Heart right ventricle (tissue), 16 donors: ENCODE measurements around the gene UQCRFS1. TPM values are rescaled to one million over a fixed set of nuclear protein-coding genes. Genes with fewer than 3 reads are reported as not detected.
A peak's percentile ranks its signal among the peaks of the same experiment; 100 is the strongest.

Source experiments
- ATAC-seq, 8 donors: fragments of 200-7000 bp; cut with Tn5 transposase; one replicate each; pipeline ENCODE4 v1.9.1; 2020; ENCODE audit warnings: mild to moderate bottlenecking in 8 of 8, moderate library complexity in 8 of 8, moderate number of reproducible peaks in 1 of 8
- DNase-seq, 2 donors: peaks; one replicate each; pipeline ENCODE4 v3.0.0-alpha.2; 2020
- H3K27ac ChIP-seq, 10 donors: fragments of 200-600 bp; sonication (generic) in 2 of 10; one replicate each; pipeline versions ENCODE4 v1.5.0 to v1.8.0; 2020 to 2022; ENCODE audit warnings: mild to moderate bottlenecking in 3 of 10
- H3K27me3 ChIP-seq, 7 donors: fragments of 200-600 bp; one replicate each; pipeline ENCODE4 v1.8.0; 2021 to 2022; ENCODE audit warnings: mild to moderate bottlenecking in 2 of 7
- H3K36me3 ChIP-seq, 9 donors: fragments of 200-600 bp; sonication (generic) in 1 of 9; one replicate each; pipeline versions ENCODE4 v1.5.0 to v1.8.0; 2020 to 2022; ENCODE audit warnings: mild to moderate bottlenecking in 2 of 9
- H3K4me1 ChIP-seq, 9 donors: fragments of 200-600 bp; sonication (generic) in 1 of 9; one replicate each; pipeline versions ENCODE4 v1.5.0 to v1.8.0; 2020 to 2022; ENCODE audit warnings: mild to moderate bottlenecking in 4 of 9
- H3K4me3 ChIP-seq, 10 donors: fragments of 200-600 bp; sonication (generic) in 2 of 10; one replicate each; pipeline versions ENCODE4 v1.5.0 to v1.8.0; 2020 to 2022; ENCODE audit warnings: mild to moderate bottlenecking in 7 of 10, moderate library complexity in 2 of 10
- H3K9me3 ChIP-seq, 11 donors: fragments of 200-600 bp in 10 of 11; sonication (generic) in 2 of 11; one replicate each; pipeline versions ENCODE4 v1.5.0 to v1.8.0; 2013 to 2022; ENCODE audit warnings: mild to moderate bottlenecking in 2 of 11, control low read depth in 1 of 11, moderate library complexity in 1 of 11
- whole genome bisulfite sequencing, 2 donors: extraction: QIAGEN DNeasy Blood & Tissue Kit; methylation state at CpG; one replicate each; pipeline ENCODE4 v1.1.7; 2013; ENCODE audit warnings: inconsistent platforms in 1 of 2; 5-methylcytosine and 5-hydroxymethylcytosine counted together
- intact Hi-C, 10 donors: fragments of 100-400 bp; cut with DNase I; formaldehyde crosslinking; loops; one replicate each; pipeline versions ENCODE4 v1.11.1 to v1.14.2; 2022
- polyA plus RNA-seq, 2 donors: library from polyadenylated mRNA; stranded (reverse); fragments of 200-250 nt; gene quantifications; one replicate each; pipeline ENCODE4 v1.2.3, GENCODE V29; 2013
- total RNA-seq, 10 donors: library from RNA; stranded (reverse); fragmentation: NEBNext Ultra II Directional in 3 of 10; extraction: Animal tissue kit (Norgen Biotek cat#: 25700) in 3 of 10; gene quantifications; one replicate each; pipeline versions ENCODE4 v1.2.1 to v1.2.4, GENCODE V29; 2021 to 2023
- TF ChIP-seq, protein P1 (sequence below), 9 donors: fragments of 200-600 bp; sonication (generic) in 2 of 9; IDR thresholded peaks; one replicate each; pipeline versions ENCODE4 v1.5.0 to v1.8.0; 2021 to 2022; ENCODE audit warnings: antibody characterized with exemption in 9 of 9, mild to moderate bottlenecking in 5 of 9, moderate library complexity in 1 of 9
- donor health status: Arrhythmogenic right ventricular cardiomyopathy.
- donor health status: ischemic (EF 13 %, LVEDD 7.1; RV severe dilation, severe dysfunction).
- donor health status: healthy with polysubstance abuse.
- donor health status: DM: no; HTN: yes; CAD: no.
- donor health status: DM: no; HTN: no; CAD: no.
- donor health status: ischemic (EF 25% LVEDD 6.9; RV normal size, moderate dysfunction).
- donor health status: ischemic (EF 25% LVEDD 5.7; RV mildly dilated, moderate dysfunction).
- donor health status: healthy.
- donor health status: DM: yes; HTN: yes; CAD: no.
- donor health status: Ischemic cardiomyopathy.
- donor health status: ischemic (EF 35%, LVEDD 5.7; RV mildly dilated, moderate dysfunction).
- donor health status: nonischemic (EF 11% LVEDD 7.7; RV severe dilation, severe dysfunction).
- donor health status: DM: yes; HTN: yes; CAD: no.
- donor health status: PGD.
- donor health status: ischemic (EF 29% LVEDD 5.4; RV normal size, mild dysfunction).
- donor health status: nonischemic (EF 23%, LVEDD 6.1; RV moderate dilation, normal function).

Gene UQCRFS1
- total and polyA plus RNA-seq, 12 donors, result 18.7 to 200 (median 157) TPM

- Histone ChIP-seq H3K27me3 (no peaks in the 10 kb centered on the region), H3K4me1 (no peaks in the 10 kb centered on the region), H3K4me3 (no peak overlapping the region), H3K9me3 (peaks cover 0 to 7% (median 0%) of the 10 kb centered on the region in 11 donors), H3K36me3 (no peaks in the 10 kb centered on the region), H3K27ac (no peak overlapping the region)
- ATAC-seq (no peak), DNase-seq (no peak)
- TF ChIP-seq, protein P1, sequence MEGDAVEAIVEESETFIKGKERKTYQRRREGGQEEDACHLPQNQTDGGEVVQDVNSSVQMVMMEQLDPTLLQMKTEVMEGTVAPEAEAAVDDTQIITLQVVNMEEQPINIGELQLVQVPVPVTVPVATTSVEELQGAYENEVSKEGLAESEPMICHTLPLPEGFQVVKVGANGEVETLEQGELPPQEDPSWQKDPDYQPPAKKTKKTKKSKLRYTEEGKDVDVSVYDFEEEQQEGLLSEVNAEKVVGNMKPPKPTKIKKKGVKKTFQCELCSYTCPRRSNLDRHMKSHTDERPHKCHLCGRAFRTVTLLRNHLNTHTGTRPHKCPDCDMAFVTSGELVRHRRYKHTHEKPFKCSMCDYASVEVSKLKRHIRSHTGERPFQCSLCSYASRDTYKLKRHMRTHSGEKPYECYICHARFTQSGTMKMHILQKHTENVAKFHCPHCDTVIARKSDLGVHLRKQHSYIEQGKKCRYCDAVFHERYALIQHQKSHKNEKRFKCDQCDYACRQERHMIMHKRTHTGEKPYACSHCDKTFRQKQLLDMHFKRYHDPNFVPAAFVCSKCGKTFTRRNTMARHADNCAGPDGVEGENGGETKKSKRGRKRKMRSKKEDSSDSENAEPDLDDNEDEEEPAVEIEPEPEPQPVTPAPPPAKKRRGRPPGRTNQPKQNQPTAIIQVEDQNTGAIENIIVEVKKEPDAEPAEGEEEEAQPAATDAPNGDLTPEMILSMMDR (IDR thresholded peaks at IDR 0.05), result no peak
- intact Hi-C loops, result no loop called here
- 28 to 37% methylated on average over 2 of the region's 2 CpGs for WGBS, 2 donors
Observed at GRCh38 chr19:29194658-29195057, 18.3 kb downstream of the UQCRFS1 start.

DNA sequence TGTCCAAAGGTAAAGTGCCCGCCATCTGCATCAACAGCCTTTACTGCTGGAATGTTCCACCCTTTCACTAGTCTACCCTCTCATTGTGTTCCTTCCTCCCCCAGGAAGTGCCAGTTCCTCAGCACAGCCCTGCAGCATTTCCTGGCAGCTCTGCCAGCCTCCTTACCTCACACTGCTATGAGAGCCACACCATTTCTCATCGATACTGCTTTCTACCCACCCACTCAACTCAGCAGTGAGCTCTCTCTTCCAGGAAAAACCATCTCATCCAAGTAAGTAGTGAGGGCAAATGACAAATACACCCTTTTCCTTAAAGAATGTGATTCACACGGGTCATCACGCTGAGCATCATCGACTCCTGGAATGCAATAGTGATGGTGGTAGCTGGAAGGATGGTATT, 19.8 kb downstream of the UQCRFS1 start:
- Histone ChIP-seq H3K27me3 (no peaks in the 10 kb centered on the region), H3K9me3 (peaks cover 0 to 6% (median 0%) of the 10 kb centered on the region in 11 donors), H3K4me1 (no peaks in the 10 kb centered on the region), H3K27ac (no peak overlapping the region), H3K4me3 (no peak overlapping the region), H3K36me3 (no peaks in the 10 kb centered on the region)
- DNase-seq (no peak), ATAC-seq (no peak)
- intact Hi-C loops, result no loop called here
- TF ChIP-seq, protein P1 (IDR thresholded peaks at IDR 0.05), result no peak
- 72 to 79% methylated on average over 5 of the region's 5 CpGs for WGBS, 2 donors

DNA sequence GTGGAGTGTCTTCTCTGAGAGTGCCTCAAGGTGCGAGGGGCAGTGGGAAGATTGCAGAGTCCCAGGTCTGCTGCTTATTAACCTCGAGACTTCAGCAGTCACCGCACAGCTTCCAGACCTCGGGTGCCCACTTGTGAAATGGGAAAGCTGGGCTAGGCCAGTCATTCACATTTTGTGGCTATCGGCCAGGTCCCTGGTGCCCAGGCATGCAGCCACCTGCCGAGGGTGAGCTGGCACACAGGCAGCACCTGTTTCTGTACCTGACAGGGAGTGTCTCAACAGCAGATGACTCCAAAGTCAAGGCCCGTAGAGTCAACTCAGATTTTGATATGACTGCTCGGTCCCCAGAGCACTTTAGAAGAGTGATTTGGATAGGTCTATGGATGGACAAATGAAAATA, 21.9 kb downstream of the UQCRFS1 start:
- intact Hi-C loops, result no loop called here
- Histone ChIP-seq H3K36me3 (no peaks in the 10 kb centered on the region), H3K27ac (no peak overlapping the region), H3K27me3 (peaks cover 0 to 8% (median 0%) of the 10 kb centered on the region in 7 donors), H3K9me3 (no peaks in the 10 kb centered on the region), H3K4me1 (no peaks in the 10 kb centered on the region), H3K4me3 (no peak overlapping the region)
- DNase-seq (no peak), ATAC-seq (no peak)
- 90 to 91% methylated on average over 8 of the region's 8 CpGs for WGBS, 2 donors
- TF ChIP-seq, protein P1 (IDR thresholded peaks at IDR 0.05), result no peak

DNA sequence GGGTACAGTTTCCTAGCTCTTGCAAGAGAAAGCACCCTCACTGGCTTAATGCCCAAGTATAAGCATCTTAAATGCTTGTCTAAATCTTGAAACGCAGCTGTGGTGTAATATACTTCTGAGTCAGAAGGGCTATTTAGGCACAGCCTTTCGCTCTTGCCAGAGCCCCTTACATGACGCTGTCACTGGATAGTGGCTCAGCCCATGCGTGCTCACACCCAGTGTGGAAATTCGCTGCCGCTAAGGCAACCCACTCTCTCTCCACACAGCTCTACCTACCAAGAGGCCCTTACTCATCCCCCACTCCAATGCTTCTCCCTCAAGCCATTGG, 24.0 kb downstream of the UQCRFS1 start:
- H3K36me3 ChIP-seq, result no peaks in the 10 kb centered on the region
- ATAC-seq, result peak in 1 of 8 donors; percentile 72
- no peak overlapping the region for H3K4me3 ChIP-seq
- no peak for DNase-seq
- 84% methylated on average over 6 of the region's 6 CpGs for WGBS, 2 donors
- intact Hi-C loops, result no loop called here
- peaks cover 0 to 20% (median 0%) of the 10 kb centered on the region in 7 donors for H3K27me3 ChIP-seq
- H3K9me3 ChIP-seq, result no peaks in the 10 kb centered on the region
- TF ChIP-seq, protein P1 (IDR thresholded peaks at IDR 0.05), result no peak
- H3K4me1 ChIP-seq, result no peaks in the 10 kb centered on the region
- H3K27ac ChIP-seq, result no peak overlapping the region
